Putamen (tissue), 1 donor: Measurements from ENCODE around the gene LGR6.
A peak's percentile ranks its signal among the peaks of the same experiment; 100 is the strongest.

Experiments used
- DNase-seq: peaks from one replicate; pipeline ENCODE4 v3.0.0-alpha.2; 2016; ENCODE audit warnings: low spot score

Gene LGR6

DNA sequence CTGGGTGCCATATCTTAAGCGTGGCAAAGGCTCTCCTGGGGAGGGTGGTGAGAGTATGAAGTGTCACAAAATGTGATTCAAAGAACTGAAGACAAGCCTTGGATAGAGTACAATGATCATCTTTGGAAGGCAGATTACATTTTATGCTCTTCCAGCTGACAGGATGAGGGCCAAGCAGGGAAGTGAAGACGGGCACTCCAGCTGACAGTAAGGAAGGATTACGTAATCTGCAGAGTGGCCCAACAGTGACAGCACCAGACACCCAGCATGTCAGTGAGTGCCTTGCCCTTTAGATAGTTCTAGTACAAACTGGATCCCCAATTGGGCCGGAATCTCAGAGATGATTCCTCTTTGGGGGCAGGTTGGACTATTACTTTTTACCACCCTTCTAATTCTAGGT is 95.4 kb downstream of the LGR6 start:
- DNase-seq = no peak

DNA sequence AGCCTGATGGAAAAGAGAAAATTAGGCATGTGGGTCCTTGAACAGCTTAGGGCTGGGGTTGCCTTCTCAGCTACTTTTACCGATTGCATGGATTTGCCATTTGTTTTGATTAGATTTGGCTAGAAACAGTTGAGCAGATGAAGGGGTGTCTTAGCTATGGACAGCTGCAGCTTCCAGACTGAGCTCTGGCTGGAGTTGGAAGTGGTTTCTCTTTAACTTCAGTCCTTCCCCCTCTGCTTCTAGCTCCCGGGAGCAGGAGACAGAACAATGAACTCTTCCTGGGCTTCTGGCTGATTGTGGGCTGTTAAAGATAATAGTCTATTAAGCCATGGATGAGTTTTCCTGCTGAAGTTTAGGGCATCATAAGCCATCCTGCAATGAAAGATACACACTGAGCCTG is 97.4 kb downstream of the LGR6 start:
- DNase-seq = no peak

DNA sequence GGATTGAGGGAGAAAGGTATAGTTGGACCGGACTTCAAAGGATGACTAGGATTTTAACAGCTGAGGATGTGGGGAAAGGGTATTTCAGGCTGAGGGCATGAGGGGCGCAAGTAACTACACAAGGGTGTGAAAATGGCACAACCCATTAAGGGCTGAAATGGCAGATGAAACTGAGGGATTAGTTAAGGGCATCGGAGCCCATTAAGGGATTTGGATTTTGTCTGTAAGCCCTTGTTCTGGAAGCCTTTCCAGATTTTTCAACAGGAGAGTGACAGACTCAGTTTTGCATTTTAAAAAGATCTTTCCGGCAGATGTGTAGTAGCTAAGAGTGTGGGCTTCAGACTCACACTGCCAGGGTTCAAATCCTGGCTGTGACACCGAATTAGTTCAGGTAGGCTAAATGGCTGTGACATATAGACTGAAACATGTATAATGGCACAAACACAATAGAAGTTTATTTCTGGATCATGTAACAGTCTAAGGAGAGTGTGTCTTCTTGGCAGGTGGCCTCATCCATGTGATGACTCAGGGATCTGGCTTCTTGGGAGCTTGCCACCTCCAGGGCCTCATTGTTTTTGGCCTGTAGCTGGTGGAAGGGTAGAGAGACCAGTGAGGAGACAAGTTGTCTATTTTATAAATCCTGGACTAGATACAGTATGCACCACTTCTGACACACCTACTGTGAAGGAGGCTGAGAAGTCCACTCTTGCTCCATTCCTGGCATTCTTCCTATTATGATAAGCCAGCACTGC is 98.5 kb downstream of the LGR6 start:
- no peak for DNase-seq

DNA sequence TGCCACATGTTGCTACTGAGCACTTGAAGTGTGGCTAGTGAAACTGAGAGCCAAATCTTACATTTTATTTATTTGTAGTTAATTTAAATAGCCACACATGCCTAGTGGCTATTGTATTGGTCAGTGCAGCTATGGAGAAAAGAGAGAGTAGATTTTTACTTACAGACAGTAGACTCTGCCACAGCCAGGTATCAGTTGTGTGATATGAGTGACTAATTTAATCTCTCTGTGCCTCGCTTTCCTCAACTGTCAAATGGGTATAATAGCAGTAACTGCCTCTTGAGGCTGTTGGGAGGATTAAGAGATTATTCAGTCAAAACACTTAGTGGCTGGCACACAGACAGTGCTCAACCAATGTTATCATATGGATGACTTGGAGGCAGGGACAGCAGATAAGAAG is 99.2 kb downstream of the LGR6 start:
- no peak for DNase-seq

DNA sequence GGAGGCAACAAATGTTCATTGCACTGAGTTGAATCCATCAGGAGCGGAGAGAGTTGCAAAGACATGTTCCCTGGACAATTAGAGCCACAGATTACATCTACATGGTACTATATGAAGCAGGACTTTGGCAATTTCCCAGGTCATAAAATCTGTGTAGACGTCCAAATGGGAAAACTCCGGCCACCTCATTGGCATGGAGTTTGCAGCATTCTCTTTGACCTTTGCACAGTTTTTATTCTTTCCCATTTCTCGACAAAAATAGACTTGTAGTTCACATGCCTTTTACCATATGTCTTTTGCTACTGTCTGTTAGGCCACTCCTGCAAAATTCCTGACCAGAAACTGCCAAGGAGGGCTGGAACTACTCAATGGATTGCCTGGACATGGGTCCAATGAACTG is 100.0 kb downstream of the LGR6 start:
- no peak for DNase-seq

DNA sequence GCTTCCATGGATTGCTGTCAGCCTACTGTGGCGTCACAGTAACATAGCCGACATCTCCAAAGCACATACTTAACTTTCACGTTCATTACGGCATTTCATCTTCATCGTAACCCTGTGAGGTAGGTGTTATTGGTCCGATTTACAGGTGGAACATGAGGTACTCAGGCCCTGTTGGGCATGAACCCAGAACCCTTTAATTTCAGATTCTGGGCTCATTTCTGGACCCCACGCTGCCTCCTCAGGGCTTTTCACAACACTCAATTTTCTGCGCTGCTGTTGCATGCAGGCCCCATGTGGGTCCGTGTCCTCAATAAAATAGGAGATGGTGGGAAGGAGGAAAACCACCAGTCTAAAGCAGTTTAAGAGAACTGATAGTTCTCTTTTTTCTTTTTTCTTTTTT is 108.6 kb downstream of the LGR6 start:
- no peak for DNase-seq

DNA sequence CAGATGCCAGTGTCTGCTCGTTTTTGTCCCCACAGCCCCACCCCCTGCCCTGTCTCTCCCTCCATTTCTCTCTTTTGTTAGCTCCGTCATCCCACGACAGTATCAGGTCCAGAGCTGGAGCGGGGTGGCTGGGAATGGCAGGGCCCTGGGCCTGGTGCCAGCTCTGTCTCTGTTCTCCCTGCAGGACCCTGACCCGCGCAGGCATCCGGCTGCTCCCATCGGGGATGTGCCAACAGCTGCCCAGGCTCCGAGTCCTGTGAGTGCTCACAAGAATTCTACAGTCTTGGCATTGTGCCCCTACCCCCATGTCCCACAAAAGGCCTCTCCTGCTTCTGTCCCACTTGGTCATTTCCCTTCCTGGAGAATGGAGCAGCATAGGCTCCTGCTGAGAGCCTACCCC is 110.8 kb downstream of the LGR6 start:
- no peak for DNase-seq

DNA sequence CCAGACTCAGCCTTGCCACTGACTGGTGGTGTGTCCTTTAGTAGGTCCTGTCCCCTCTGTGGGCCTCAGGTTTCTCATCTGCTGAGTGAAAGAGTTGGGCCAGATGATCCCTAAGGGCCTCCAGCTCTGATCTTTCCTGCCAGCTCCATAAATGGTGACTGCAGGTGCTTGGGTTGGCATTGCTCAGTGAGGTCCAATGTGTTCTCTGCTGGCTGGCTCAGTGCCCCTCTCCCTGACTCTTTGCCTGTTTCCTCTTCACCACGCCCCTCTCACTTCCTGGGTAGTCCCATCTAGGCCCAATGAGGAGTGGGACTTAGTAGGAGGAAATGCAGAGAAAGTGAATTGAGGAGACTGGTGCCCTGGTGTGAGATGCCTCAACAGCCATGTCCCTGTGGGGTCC is 111.6 kb downstream of the LGR6 start:
- no peak for DNase-seq

DNA sequence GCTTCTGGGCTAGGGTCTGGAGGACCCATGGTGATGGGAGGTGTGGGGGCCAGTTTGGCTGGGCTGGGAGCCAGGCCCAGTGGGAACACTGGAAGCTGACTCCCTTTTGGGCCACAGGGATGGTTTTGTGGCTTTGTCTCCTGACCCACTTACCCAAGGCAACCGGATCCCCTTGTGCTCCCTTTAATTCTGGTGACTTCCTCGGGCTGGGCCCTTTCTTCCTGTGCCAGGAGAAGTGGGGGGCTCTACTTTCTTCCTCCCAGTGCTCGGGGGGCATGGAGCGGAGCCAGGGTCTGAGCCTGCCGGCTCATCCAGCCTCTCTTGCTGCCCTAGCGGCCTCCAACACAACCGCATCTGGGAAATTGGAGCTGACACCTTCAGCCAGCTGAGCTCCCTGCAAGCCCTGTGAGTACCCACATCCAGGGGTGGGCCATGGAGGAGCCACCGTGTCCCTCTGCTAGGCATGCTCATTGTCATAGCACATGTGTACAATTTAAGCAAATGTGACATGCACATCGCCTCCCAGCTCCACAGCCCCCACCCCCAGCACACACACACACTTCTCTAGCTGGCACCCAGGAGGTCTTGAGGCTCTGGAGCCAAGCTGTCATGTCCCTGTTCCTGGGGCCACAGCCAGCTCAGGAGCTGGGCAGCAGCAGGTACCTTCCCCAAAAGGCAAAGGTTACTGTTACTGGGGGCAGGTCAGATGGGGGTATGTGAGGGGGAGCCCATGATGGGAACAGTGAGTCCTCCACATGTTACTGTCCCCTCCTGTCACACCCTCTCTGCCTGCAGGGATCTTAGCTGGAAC is 113.1 kb downstream of the LGR6 start:
- DNase-seq = peak; percentile 23

DNA sequence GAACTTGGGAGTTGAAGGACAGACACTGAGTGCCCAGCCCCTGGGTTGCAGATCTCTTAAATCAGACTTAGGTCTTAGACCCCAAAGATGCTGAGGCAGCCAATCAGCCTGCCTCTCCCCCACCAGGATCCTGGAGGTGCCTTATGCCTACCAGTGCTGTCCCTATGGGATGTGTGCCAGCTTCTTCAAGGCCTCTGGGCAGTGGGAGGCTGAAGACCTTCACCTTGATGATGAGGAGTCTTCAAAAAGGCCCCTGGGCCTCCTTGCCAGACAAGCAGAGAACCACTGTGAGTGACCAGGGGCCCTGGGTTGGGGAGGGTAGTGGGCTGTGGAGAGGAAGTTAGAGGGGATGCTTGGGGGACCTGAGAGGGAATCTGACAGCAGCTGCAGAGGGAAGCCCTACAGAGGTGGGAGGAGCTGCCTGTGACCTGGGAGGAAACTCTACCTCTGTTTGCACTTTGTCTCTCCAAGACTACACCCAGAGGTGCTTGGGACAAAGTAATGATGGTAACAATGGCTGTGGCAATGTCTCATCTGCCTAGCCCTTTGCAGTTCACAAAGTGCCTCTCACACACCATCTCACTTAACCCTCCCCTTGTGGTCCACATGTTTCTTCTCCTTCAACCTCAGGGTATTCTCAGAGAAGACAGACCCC is 116.6 kb downstream of the LGR6 start:
- DNase-seq = no peak

DNA sequence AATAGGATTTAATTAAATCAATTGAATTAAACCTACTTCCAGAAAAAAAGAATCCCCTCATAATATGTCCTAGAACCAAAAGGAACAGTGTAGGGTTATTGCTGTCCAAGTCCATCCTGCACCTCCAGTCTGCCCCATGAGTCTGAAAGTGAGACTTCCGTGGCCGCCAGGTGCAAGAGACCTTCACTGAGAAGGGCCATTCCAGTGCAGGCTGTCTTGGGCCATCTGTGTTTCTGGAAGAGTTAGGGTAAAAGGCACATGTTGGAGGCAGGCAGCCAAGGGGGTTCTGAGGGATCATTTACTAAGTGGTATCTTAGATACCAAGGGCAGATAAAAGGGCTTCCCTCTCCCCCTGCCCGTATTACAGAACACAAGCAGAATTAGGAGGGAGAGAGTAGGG is 117.1 kb downstream of the LGR6 start:
- DNase-seq = no peak

DNA sequence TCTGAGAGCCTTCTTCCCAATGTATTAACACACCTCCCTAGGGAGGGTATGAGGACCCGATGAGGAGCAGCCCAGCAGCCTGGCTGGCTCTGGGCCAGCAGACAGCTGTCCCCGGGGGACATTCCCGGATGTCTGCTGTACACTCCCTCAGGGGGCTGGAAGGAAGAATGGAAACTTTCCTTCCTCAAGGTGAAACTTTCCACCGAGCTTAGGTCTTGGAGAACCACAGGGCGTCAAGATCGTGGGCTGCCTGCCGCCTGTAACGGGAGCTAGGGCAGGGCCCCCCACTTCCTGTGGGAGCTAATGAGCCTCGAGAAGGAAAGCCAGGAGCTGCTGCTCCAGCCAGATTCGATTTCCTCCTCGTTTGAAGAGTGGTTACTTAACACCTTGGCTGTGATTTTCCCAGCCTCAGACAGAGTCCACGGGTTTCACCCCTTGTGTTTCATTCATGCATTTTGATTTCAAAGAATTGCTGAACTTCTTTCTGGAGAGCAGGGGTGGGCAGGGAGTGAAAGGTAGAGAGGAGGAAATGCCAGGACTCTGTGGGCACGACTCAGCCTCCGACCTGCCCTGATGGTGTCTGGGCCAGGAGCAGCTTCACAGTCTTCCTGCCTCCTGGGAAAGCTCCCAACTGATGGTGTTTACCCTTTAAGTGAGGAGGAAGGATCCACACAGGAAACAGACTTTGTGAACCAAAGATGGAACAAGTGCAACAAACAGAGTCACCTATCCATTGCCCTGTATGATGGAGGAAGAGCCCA is 118.5 kb downstream of the LGR6 start:
- no peak for DNase-seq

DNA sequence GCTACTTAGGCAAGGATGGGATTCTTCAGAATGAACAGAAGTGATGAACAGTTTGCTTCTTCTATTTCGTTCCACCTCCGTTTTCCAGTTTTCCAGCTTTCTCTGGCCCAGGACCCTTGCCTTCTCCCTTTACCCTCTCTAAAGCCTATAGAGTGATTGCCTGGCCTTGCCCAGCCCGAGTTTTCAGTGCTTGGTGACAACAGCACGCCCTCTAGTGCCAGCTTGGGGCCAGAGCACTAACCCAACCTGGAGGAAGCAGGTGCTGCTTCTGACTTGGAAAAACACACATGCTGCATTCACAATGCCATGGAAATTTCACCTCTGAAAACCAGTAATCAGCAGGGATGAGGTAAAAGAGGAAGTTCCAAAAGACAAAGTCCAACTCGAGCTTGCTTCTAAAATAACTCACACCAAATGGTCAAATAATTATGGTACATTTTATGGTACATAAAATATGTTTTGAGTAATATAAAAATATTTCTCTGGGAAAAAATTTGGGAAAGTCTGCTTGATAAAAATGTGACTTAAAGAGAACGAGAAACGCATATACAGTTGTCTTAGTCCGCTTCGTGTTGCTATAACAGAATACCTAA is 122.1 kb downstream of the LGR6 start:
- peak; percentile 63 for DNase-seq

DNA sequence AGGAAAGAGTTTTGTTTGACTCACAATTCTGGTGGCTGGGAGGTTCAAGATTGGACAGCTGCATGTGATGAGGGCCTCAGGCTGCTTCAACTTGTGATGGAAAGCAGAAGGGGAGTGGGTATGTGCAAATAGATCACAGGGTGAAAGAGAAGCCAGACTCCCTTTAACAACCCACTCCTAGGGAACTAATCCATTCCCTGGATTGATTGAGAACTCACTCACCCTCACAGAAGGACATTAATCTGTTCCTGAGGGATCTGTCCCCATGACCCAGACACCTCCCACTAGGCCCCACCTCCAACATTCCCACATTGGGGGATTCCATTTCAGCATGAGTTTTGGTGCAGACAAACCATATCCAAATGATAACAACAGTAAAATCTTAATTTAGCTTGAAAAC is 122.6 kb downstream of the LGR6 start:
- DNase-seq = no peak

DNA sequence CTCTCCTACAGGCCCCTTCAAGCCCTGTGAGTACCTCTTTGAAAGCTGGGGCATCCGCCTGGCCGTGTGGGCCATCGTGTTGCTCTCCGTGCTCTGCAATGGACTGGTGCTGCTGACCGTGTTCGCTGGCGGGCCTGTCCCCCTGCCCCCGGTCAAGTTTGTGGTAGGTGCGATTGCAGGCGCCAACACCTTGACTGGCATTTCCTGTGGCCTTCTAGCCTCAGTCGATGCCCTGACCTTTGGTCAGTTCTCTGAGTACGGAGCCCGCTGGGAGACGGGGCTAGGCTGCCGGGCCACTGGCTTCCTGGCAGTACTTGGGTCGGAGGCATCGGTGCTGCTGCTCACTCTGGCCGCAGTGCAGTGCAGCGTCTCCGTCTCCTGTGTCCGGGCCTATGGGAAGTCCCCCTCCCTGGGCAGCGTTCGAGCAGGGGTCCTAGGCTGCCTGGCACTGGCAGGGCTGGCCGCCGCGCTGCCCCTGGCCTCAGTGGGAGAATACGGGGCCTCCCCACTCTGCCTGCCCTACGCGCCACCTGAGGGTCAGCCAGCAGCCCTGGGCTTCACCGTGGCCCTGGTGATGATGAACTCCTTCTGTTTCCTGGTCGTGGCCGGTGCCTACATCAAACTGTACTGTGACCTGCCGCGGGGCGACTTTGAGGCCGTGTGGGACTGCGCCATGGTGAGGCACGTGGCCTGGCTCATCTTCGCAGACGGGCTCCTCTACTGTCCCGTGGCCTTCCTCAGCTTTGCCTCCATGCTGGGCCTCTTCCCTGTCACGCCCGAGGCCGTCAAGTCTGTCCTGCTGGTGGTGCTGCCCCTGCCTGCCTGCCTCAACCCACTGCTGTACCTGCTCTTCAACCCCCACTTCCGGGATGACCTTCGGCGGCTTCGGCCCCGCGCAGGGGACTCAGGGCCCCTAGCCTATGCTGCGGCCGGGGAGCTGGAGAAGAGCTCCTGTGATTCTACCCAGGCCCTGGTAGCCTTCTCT is 124.6 kb downstream of the LGR6 start:
- no peak for DNase-seq

DNA sequence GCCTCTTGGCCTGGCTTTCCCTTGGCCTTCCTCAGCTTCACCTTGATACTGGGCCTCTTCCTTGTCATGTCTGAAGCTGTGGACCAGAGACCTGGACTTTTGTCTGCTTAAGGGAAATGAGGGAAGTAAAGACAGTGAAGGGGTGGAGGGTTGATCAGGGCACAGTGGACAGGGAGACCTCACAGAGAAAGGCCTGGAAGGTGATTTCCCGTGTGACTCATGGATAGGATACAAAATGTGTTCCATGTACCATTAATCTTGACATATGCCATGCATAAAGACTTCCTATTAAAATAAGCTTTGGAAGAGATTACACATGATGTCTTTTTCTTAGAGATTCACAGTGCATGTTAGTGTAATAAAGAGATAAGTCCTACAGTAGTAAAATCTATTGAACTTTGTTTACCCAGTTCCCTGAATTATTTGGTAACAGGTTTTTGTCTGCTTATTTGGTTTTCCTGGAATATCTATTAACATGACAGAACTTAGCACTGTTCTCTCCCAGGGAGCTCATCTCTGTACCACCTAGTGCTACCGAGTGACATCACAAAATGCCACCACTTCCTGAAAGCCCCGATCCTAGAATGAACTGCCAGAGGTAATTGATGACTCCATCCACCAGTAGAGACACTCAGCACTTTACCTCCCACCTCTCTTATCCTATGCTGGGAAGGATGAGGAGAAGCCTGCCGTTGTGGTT is 125.9 kb downstream of the LGR6 start:
- no peak for DNase-seq

DNA sequence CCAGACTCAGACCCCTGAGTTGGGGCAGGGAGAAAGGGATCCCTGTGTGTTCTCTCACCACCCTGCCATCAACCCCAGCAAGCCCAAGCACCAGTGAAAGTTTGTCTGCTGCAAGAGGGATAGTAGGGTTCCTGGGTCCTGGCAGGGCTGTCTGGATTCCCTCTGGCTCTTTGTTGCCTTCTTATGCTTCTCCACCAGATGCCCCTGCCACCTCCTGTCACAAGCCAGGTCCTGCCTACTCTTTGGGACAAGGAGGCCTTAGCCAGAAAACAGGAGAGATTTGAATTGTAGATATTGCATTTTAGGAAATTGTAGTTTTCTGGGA is 126.4 kb downstream of the LGR6 start:
- DNase-seq = no peak

DNA sequence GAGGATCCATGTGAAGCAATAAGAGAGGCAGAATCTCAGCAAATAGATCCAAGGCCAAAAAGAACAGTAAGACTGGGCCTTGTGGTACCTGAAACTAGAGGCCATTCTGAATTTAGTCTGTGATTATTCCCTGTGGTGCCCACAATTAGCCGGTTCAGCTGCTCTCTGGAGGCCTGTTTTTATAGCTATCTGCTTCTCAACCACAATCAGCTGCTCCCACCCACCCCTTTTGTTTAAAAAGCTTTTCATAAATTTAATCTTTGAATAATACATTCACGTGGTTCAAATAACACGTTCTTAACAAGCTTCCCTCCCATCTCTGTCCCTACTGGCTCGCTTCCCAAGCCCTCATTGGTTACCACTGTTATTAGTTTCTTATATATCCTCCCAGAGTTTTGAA is 130.1 kb downstream of the LGR6 start:
- no peak for DNase-seq

DNA sequence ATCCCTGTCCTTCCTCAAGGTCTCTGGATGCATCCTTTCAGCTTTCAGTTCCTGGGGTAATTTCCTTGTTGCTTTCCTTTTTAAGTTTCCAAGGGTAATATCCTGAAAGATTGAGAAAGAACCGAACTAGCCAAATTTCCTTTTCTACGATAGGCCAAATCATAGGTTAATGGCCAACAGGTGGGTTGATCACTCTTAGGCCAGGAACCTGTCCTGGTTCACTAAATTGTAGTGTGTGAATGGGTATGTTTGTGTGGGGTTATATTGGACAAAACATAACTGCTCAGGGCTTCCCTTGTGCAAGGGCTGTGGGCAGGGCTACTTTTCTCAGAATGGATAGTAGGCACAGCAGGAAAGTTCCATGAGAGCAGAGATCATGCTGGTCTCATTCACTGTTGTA is 131.0 kb downstream of the LGR6 start:
- DNase-seq = no peak

DNA sequence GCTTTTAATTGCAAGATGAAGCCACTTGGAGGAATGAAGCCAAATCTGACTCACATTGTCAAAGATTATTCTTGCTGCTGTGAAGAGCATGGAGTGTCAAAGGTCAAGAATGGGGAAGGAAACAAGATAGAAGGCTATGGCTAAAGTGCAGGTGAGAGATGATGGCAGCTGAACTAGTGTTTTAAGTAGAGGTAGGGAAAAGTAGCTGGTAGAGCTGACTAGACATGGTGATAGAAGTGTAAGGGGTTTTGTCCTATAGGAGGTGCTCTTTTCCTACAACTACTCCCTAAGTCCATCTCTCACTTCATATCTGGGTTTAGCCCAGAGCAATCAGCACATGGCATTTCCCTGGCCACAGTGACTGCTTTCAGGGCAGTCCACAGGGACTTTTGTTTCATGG is 136.3 kb downstream of the LGR6 start:
- no peak for DNase-seq
